Hematopoietic multipotent progenitor cell treated with erythropoietin and hydrocortisone succinate and interleukin-3 and kit ligand, for 17 days (in vitro differentiated cells): ENCODE measurements around the gene ITFG1.

Source experiments
- DNase-seq: peaks from one replicate; pipeline ENCODE4 v3.0.0-alpha.2; 2015; ENCODE audit warnings: low spot score

ITFG1 gene

DNA sequence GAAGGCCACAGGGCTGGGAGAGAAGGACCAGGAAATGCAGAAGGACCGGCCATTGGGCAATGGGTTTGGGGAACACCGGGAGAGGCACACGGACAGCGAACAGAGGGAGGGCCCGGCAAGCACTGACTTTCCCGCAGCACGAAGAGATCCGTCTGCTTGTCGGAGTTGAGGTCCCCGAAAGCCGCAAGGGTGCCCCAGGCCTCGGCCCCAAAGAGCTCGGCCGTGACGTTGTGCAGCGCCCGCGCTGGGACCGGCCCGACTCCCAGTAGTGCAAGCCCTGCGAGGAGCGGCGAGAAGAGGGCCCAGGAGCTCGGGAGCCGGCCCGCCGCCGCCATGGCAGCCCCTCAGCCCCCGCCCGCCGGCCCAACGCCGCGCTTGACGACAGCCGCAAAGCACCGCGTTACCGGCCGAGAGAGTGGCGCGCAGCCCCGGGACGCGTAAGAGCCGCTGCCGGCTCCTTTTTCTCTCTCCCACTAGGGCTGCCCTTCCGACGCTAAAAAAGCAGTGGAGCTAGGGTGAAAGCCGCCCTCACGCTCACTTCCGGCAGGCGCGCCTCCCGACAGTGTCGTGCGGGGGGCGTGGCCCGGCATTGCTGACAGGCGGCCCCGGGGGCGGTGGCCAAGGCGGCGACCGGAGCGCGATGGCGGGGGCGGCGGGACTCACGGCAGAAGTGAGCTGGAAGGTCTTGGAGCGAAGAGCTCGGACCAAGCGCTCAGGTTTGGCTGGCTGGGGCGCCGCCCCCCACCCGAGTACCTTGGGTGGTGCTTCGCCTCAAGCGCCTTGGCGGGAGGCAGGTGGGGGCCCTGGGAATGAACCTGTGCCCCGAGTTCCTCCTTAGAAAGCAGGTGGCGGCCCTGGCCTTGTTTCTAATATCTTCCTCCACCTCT, at the start of gene ITFG1, which contains the start of gene PHKB:
Gene ITFG1, minus strand, starts transcription at position 353 of the 887 bp plus-strand sequence. Its CDS starts 18 bp downstream, at position 335.
Gene PHKB, plus strand, starts transcription at position 621 of the 887 bp plus-strand sequence. Its CDS starts 20 bp downstream, at position 641.
- peak; percentile 91 for DNase-seq

- DNase-seq: no peak
Measured at GRCh38 chr16:47507701-47508100, 46.8 kb upstream of the ITFG1 start.

GRCh38 chr16:47506800-47507199, 45.9 kb upstream of the ITFG1 start:
- no peak for DNase-seq

GRCh38 chr16:47504599-47504998, 43.7 kb upstream of the ITFG1 start:
- DNase-seq: no peak

GRCh38 chr16:47503936-47504335, 43.1 kb upstream of the ITFG1 start:
- DNase-seq: no peak

DNA sequence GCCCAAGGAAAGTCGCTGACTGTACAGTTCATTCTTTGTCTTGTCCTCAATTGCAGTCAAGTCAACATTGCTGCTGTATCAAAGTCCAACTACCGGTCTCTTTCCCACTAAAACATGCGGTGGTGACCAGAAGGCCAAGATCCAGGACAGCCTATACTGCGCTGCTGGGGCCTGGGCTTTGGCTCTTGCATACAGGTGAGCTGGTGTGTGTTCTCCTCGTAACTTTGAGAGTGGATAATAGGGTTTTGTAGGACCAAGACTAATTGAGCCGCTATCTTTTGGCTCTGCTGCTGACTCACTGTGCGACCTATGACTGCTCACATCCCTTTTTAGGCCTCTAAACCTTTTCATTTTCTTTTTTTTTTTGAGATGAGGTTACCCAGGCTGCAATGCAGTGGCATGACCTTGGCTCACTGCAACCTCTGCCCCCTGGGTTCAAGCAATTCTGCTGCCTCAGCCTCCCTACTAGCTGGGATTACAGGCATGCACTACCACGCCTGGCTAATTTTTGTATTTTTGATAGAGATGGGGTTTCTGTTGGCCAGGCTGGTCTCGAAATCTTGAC, 38.9 kb upstream of the ITFG1 start:
- DNase-seq: no peak

- no peak for DNase-seq
Measured at GRCh38 chr16:47499080-47499699, 38.3 kb upstream of the ITFG1 start.

DNA sequence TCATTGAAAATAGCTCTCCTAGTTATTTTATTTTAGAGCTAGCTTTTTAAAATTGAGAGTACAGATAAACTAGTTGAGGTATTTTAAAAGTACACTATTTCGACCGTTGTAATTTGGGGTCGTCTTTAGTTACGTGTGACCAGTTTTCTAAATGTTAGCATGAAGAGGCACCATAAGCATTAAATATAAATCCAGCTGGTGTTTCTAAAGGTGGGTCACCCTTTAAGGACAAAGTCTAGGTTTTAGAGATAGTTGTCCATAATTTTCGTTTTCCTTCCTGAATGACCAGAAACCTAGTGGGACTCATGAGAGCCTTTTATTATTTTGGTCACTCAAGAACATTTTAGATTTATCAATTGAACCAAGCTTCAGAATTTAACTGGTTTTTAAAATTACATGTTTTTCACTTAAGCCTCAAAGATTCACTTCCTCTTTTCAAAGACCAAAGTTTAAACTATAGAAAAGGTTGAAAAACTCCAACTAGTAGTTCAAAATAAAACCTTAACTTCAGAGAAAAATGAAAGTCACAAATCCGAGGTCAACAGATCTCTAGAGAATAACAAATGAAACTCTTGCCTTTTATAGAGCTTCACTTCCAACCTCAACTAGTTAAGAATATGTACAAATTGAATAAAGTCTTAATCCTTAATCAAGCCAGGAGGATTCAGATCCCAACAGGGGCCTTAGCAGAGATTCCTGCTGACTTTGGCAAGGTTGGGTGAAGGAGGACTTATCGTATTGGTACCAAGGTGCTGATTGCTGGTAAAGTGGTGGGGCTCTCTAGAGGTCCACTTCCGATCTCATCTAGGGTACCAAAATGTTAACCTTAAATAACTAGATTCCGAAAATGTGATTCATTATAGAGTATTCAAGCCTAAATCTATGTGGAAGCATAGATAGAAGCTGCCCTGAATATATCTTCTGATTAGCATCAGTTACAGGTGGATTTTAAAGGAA, 32.8 kb upstream of the ITFG1 start:
- DNase-seq: no peak

DNA sequence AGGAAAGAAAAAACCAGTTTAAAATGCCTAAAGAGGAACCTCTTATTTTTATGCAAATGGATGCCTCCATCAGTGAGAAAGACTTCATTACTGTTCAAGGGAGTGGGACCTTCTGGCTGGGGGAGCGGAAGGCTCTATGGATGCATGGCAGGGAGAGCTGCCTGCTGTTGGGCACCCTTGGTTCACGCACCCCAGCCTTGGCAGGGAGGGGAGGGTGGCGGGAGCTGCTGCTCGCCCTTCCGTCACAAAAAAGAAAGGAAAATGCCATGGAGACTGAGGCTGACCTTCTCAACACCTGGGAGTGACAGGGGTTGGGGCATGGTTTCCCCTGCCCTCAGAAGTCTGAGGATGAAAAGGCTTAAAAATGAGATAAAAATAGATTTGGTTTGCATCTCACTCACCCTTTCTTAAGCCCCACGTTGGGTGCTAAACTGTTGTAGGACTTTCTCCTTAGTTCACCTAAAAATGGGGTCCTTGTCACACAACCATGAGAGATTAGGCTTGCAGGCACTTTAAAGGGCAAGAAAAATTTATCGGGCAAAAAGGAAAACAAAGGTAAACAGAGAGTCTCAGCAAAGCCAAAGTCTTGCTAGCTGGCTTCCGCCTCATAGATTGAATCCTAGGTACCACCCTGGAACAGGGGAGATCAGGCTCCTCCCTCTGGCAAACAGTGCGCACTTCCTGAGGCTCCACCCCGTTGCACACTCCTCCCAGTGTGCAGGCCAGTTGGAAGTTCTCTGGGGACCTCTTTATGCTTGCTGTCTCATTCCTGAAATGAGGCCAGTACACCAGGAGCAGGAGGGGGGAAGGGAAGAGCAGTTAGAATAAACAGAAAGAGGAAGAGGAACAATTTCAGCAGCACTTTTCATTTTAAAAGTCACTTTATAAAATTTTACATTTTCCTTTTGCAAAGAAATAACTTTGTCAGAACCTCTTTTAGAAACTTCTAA, 31.8 kb upstream of the ITFG1 start:
- no peak for DNase-seq

DNA sequence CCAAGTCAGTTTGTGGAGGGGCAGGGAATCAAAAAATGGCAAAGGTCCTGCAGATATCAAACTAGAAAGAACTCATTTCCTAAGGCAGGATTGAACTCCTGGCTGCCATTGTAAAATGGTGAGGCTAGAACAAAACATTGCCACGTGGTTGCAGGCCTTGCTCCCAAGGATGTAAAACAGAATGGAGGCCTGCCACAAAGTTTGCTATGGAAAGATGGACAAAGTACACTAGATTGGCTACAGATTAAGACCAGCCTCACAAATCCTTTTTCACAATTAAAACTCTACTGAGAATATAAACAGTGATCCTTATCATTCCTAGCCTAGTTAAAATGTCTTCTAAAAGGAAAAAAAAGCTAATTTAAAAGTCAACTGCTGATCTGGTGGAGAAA, 31.2 kb upstream of the ITFG1 start:
- no peak for DNase-seq

DNA sequence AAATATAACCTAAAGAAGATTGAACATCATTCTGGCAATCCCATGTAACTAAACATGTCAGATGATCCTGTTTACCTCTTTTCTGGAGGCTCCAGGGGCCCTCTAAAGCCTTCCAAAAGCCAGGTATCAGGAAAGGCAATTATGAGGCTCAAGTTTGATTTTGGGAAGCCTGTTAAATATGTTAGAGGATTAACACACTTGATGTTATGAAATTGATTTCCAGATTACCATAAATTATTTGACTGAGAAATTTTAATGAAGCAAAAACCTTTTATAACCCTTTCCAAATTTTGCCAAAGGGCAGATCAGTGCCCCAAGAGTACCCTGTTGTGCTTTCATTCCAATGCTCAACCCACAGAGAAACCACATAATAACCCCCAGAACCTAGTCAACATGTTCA, 29.6 kb upstream of the ITFG1 start:
- no peak for DNase-seq

GRCh38 chr16:47488051-47488450, 27.2 kb upstream of the ITFG1 start:
- DNase-seq: no peak

DNA sequence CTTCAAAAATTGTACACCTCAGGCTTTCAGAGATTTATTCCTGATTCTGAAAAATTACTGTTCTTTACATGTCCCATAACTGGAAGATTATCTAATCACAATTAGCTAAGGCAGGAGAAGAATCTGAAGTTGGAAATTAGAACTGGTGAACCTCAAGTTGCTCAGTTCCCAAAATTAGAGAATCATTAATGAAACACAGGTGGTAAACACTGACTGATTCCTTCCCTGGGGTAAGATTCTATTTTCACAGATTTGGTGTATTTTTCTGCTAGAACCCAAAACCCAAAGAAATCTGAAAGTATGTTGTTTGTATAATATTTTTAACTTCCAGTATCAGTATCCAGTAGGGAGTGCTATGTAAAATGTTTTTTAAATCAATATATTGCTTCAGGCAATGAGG, 26.0 kb upstream of the ITFG1 start:
- DNase-seq: no peak

GRCh38 chr16:47483616-47484015, 22.8 kb upstream of the ITFG1 start:
- DNase-seq: no peak

DNA sequence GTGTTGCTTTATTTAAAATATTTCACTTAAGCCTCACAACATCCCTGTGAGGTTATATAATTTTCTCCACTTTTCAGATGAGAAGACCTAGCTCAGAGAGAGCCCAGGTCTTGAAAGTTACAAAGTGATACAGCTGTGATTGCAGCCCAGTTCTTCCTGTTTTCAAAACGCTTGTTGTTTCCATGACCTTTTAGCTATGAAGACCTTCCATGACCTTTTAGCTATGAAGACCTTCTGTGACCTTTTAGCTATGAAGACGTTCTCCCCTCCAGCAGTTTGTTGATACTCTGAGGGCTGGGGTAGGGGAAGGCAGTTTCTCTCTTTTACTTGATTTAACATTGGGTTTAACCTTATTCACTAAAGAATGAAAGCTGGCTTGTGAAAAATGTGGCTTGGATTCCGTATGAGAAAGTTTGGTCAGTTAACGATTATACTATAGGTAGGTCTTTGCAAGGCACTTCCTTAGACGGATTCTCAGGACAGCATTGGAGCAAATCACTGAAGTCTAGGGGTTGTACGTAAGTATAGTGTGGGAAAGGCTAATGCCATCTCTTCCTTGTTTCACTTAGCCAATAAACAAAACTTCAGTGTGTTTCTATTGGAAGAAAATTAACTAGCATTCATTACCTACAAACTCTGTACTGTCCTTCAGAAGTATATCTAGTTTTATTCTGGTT, 21.0 kb upstream of the ITFG1 start:
- DNase-seq: no peak

DNA sequence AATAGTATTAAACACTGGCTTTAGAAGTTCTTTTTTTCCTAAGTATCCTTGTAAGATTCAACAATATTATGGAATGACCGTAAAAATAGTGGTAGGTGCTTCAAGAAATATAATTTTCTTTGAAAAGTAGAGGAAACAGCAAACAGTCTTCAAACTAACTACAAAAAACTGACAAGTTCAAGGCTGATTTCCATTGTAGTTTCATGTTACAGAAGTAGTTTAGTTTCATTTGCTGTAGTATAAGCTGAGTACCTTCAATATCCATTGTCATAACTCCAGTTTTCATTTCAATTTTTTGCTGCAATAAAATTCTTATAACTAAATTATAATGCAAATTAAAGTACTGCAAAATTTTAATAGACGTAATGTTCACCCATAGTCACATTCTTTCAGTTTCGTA, 19.5 kb upstream of the ITFG1 start:
- DNase-seq: no peak

DNA sequence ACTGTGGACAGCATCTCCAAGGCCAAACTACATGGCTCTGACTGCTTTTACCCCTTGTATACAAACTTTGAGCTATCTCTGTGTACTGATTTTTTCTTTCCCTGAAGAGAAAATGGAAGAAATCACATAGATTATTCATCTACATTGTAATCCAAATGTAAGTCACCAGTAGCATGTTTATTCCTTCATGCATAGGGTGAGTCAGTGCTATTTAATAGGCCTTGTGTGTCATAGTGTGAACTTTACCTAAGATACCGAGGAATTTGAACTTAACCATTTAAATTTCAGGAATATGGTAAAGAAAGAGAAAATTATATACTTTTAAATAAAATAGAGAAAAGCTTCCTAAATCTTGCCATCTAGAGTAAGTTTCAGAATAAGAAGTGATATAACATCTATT, 16.8 kb upstream of the ITFG1 start:
- DNase-seq: no peak

DNA sequence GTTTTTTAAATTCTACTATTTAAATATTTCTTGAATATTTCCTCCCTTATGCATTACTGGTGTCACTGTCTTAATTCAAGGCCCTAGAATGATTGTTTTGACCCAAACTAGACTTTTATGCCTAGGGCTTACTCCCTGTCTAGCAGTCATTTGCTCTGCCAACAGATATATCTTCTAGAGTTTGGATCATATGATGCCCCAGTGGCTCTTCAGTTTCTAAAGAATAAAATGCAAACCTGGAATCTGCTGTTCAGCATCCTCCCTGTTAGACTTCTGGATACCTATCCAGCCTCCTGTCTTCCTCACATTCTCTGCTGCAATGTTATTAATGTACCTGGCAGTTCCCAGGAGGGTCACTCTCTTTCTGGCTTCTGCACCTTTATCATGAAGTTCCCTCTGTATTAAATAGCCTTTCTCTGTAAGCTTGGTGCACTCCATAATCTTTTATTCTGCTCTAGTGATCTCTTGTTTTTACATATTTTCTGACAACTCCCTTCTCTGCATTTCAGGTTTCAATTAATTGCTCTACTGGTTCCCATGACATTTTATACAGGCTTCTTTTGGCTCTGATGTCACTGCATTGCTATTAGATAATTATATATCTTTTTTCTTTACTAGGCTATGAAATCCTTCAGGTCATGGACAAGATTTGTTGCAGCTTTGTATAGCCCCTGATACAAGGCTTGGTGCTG, 15.9 kb upstream of the ITFG1 start:
- no peak for DNase-seq

DNA sequence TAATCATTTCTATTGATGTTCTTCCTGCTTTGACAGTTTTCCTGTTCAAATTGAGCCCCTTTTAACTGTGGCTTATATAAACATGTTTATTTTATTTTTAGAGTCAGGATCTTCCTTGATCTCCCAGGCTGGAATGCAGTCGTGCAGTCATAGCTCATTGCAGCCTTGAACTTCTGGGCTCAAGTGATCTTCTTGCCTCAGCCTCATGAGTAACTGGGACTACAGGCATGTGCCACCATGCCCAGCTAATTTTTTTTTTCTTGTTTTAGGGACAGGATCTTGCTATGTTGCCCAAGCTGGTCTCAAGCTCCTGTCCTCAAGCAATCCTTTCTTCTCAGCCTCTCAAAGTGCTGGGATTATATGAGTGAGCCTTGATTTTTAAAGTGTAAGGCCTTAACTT, 14.9 kb upstream of the ITFG1 start:
- DNase-seq: no peak

GRCh38 chr16:47473792-47474191, 12.9 kb upstream of the ITFG1 start:
- DNase-seq: no peak
